MM.1S (cell line): ENCODE measurements around the gene SLC15A3.

Experiments
- DNase-seq: peaks from one replicate; pipeline ENCODE4 v3.0.0-alpha.2; 2015
- H2AFZ ChIP-seq: fragments of 300-600 bp; sonication (generic); 2 replicates; pipeline ENCODE4 v1.6.0; 2016; ENCODE audit warnings: antibody characterized with exemption, low read length
- H3F3A ChIP-seq: fragments of 300-600 bp; sonication (generic); 2 replicates; pipeline ENCODE4 v1.6.1; 2016; ENCODE audit warnings: mild to moderate bottlenecking, antibody characterized with exemption, low read length, moderate library complexity, mixed read lengths; ENCODE audit not compliant: insufficient read depth
- H3K27ac ChIP-seq: fragments of 300-600 bp; sonication (generic); 2 replicates; pipeline ENCODE4 v1.5.1; 2016; ENCODE audit warnings: mild to moderate bottlenecking, low read length
- H3K27me3 ChIP-seq: fragments of 300-600 bp; sonication (generic); replicated peaks from 2 replicates; pipeline ENCODE4 v1.6.0; 2016; ENCODE audit warnings: low read length; ENCODE audit not compliant: insufficient read depth
- H3K36me3 ChIP-seq: fragments of 300-600 bp; sonication (generic); replicated peaks from 2 replicates; pipeline ENCODE4 v1.6.1; 2016; ENCODE audit warnings: mild to moderate bottlenecking, low read length, mixed read lengths; ENCODE audit not compliant: insufficient read depth
- H3K4me1 ChIP-seq: fragments of 300-600 bp; sonication (generic); 2 replicates; pipeline ENCODE4 v1.6.1; 2016; ENCODE audit warnings: low read length, mixed read lengths
- H3K4me2 ChIP-seq: fragments of 300-600 bp; sonication (generic); 2 replicates; pipeline ENCODE4 v1.6.0; 2016; ENCODE audit warnings: low read depth, low read length
- H3K4me3 ChIP-seq: fragments of 300-600 bp; sonication (generic); 2 replicates; pipeline ENCODE4 v1.5.1; 2016; ENCODE audit warnings: low read length, mixed read lengths
- H3K79me2 ChIP-seq: fragments of 300-600 bp; sonication (generic); 2 replicates; pipeline ENCODE4 v1.6.1; 2016; ENCODE audit warnings: mixed run types, low read length, mixed read lengths
- H3K9ac ChIP-seq: fragments of 300-600 bp; sonication (generic); 2 replicates; pipeline ENCODE4 v1.6.1; 2016; ENCODE audit warnings: low read length, mixed read lengths
- H3K9me2 ChIP-seq: fragments of 300-600 bp; sonication (generic); replicated peaks from 2 replicates; pipeline ENCODE4 v1.6.1; 2016; ENCODE audit warnings: mild to moderate bottlenecking, low read length, mixed read lengths; ENCODE audit not compliant: insufficient read depth
- H3K9me3 ChIP-seq: fragments of 300-600 bp; sonication (generic); replicated peaks from 2 replicates; pipeline ENCODE4 v1.6.1; 2016; ENCODE audit warnings: mild to moderate bottlenecking, low read length, mixed read lengths; ENCODE audit not compliant: insufficient read depth
- H4K20me1 ChIP-seq: fragments of 300-600 bp; sonication (generic); 2 replicates; pipeline ENCODE4 v1.6.1; 2016; ENCODE audit warnings: mild to moderate bottlenecking, low read length, moderate library complexity, mixed read lengths; ENCODE audit not compliant: insufficient read depth
- CTCF ChIP-seq: fragments of 300-600 bp; sonication (generic); IDR thresholded peaks from 2 replicates; pipeline ENCODE4 v1.5.1; 2016; ENCODE audit warnings: antibody characterized with exemption, low read length, mixed read lengths
- EZH2 ChIP-seq: fragments of 300-600 bp; sonication (generic); optimal IDR thresholded peaks from 2 replicates; pipeline ENCODE3; 2017; ENCODE audit warnings: low read depth, mild to moderate bottlenecking, antibody characterized with exemption, low read length, mixed read lengths
- EZH2phosphoT487 ChIP-seq: fragments of 300-600 bp; sonication (generic); IDR thresholded peaks from 2 replicates; pipeline ENCODE4 v1.6.1; 2018; ENCODE audit warnings: antibody characterized with exemption, low read length

The SLC15A3 gene

GRCh38 chr11:60887556-60887955 lies 64.4 kb downstream of the SLC15A3 start:
- H3K27me3 ChIP-seq: no peaks in the 10 kb centered on the region
- H3K9ac ChIP-seq: no peak overlapping the region
- no peak overlapping the region for H3K27ac ChIP-seq
- H3K9me3 ChIP-seq: no peaks in the 10 kb centered on the region
- H3K9me2 ChIP-seq: no peaks in the 10 kb centered on the region
- TF ChIP-seq CTCF (peak; percentile 90), EZH2phosphoT487 (no peak), EZH2 (no peak)
- H2AFZ ChIP-seq: no peak overlapping the region
- H3K4me1 ChIP-seq: peaks cover 6% of the 10 kb centered on the region; the same call in 1 of the 2 replicates
- H3K4me3 ChIP-seq: no peak overlapping the region
- no peaks in the 10 kb centered on the region for H3K36me3 ChIP-seq
- H3F3A ChIP-seq: peaks cover 7% of the 10 kb centered on the region; the same call in 1 of the 2 replicates
- H4K20me1 ChIP-seq: no peaks in the 10 kb centered on the region
- 0 out of 2 replicates have a peak, but pooled peaks cover under 1% of the 10 kb centered on the region for H3K79me2 ChIP-seq
- 0 out of 2 replicates have a peak overlapping the region, but pooled peaks have one; percentile 12 for H3K4me2 ChIP-seq
- peak; percentile 79 for DNase-seq
